ENCODE data around the gene KSR1.
"Not testable (repeated sequence)": the region's sequence is repeated elsewhere in the genome, so short reads cannot be mapped to it uniquely, and the experiment has no call there.

The KSR1 gene

DNA sequence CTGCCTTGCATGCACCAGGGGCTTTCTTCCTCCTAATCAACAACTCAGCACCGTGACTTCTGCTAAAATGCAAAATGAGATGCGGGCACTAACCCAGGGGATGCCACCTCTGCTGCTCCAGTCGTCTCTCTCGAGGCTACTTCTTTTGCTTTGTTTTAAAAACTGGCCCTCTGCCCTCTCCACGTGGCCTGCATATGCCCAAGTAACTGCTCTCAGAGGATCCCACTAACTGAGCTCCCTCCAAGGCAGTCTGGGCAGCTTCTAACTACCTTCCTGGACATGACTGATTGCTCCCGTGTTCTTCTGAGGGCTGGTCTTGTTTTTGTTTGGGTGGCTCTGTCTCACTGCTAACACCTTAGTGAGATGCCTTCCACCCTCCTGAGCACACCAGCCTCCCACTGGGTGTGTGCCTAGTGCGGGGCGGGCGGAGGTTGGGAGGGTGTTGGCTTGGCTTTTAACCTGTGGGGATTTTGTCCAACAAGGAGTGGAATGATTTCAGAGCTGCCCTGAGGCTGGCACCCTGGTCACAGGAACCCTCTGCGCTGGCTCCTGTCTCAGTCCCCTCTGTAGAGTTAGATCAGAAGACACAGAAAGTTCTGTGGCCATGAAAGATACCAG, 165.8 kb downstream of the KSR1 start:
- DNase-seq = no peak

DNA sequence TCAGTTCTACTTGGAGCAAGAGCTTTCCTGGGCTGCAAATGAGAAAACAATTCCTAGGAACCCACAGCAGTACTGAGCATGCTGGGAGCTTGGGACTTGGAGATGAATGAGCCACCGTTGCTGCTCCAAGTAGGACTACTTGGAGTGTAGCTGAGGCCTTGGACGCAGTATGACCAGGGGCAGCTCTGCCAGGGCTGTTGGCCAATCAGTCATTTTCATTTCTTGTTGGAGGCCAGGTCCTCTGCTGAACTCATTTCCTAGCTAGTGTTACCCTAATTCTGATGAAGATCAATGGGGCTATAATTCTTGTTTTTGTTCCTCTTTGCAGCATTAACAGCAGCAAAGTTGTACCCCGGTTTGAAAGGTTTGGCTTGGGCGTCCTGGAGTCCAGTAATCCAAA, 166.7 kb downstream of the KSR1 start:
- DNase-seq = no peak

DNA sequence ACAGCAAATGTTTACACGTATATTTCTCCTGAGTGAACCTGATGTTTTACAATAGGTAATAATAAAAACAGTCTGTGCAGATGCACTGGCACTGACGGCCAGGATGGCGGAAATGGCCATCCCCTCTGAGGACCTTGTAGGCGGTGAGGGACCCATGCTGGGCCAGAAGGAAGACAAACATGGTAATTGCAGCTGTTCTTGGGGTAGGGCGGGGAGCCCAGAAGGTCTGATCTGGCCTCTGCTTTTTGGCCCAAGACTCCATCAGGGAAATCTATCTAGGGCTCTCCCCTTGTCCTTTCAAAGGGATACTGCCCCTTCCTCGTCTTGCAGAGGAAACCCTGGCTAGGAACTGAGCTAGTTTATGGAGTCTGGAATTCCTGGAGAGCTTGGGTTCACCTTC, 167.4 kb downstream of the KSR1 start:
- DNase-seq = no peak

DNA sequence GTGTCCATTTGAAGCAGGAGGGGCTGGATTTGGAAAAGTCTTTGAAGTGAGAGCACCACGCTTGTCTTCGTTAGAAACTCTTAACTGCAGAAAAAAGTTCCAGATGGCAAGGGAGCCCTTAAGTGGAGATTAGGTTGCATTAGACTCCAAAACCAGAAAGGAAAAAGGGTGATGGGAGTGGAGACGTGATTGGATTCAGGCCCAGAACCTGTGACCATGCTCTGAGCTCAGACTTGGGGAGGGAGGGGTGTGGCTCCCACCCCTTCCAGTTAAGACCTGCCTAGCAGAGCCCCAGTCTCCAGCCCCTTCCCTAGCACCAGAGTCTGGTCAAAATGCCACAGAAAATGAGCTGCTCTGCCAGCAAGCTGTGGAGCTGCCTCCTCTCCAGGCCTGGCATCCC, 168.3 kb downstream of the KSR1 start:
- DNase-seq = no peak

DNA sequence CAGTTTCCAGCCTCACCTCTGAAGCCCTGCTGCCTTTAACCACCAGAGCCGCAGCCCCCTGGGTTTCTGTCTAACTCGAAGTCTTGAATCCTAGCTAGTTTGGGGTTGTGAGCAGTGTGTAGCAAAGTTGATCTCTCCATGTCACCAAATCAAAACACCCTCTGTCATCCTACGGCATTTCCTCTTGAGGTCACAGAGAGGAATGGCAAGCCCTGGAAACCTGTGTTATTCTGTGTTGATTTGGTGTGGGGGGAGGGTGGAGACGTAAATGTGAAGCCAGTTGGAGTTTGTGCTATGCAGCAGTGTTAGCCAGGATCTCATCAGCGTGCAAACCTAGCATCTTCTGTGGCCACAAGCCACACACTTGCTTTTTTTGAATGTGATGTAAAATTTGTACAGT, 169.6 kb downstream of the KSR1 start:
- no peak for DNase-seq

DNA sequence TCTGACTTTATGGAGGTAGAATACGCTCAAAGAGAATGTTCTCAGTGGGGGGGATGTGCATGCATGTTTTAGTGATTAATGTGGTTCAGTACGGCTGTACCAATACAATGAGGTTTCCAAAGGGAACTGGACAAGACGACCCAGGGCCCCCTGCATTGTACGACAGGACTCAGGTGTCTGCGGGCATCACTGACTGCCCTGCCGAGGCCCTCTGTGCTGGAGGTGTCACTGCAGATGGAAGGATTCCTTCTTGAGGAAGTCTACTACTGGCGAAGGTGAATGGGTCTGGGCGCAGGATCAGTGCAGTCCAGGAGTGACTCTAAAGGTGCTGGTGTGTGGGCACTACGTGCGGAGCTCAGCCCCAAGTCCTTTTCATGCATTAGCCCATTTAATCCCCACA, 171.3 kb downstream of the KSR1 start:
- DNase-seq = no peak

DNA sequence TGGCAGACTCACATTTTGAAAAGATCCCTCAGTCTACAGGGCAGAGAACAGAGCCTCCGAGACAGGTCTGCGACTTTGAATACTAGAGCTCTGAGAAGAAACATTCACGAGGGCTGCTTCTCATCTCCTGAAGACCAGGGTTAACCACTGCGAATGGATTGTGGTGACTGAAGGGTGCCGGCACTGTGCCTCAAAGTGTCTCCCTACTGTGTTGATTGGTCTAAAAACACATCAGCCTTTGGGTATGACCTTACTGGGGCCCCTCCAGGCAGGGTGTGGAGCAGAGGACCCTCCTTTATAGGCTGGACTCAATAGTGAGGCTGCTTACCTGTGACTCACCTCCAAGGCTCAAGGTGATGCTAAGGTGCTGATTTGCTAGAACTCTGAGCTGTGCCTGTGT, 172.1 kb downstream of the KSR1 start:
- DNase-seq = no peak

DNA sequence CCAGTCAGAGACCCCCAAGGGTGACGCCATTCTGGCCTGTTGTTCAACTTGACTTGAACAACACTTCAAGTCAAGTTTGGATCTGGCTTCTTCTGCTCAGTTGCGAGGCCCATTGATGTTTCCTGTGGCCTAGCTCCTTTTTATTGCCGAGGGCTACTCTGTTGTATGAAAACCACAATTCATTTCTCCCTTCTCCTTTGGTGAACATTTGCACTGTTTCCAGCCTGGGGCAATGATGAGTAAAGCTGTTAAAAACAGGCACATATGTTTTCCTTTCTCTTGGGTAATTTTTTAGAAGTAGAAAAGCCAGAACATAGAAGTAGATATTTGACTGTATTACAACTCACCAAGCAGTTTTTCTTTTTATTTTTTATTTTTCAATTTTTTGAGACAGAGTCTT, 173.0 kb downstream of the KSR1 start:
- DNase-seq = not testable (repeated sequence)

DNA sequence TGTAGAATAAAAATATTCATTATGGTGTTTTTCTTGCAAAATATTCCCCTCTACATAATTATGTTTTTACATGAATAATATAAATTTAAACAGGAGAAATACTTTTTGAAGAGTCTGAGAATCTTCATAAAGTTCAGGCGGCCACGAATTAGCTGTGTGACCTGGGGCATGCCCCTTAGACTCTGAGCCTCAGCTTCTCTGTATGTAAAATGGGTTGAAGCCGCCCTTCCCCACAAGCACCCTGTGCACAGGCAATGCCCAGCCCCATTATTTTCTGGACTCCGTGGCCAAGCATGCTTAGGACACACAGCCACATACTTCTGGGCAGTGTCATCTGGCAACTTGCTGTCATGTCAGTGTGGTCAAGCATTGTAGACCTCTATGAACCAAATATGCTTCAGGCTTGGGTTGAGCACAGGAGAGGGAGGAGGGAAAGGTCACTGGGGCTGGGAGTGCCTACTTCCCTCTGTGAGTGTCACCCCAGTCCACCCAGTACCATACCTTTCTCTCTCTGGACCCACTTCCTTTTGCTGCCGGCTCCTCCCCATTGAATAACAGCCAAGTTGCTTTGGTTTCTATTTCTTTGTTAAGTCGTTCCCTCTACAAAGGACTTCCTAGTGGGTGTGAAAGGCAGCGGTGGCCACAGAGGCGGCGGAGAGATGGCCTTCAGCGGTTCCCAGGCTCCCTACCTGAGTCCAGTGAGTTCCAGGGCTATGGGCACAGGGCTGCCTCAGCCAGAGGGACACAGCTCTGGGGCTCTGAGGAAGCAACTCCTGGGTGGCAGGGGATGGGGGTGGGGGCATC, 174.6 kb downstream of the KSR1 start, which contains the start of gene LGALS9:
Gene LGALS9, plus strand, starts transcription at position 582 of the 804 bp plus-strand sequence. Its CDS starts 78 bp downstream, at position 660.
- no peak for DNase-seq

DNA sequence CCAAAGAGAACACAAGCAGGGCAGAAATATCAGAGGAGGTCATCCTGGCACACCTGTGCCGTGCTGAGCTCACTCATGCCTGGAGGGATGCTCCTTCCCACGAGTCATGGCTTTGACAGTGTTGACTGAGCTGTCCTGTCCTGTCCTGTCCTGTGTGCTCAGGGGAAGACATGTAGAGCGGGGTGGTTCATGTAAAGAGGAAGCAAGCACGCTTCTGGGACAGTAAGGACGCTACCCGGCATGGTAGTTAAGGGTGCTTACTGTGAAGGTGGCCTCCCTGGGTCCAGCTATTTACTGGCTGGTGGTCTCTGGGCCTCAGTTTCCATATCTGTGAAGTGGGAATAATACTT, 175.1 kb downstream of the KSR1 start:
- no peak for DNase-seq

DNA sequence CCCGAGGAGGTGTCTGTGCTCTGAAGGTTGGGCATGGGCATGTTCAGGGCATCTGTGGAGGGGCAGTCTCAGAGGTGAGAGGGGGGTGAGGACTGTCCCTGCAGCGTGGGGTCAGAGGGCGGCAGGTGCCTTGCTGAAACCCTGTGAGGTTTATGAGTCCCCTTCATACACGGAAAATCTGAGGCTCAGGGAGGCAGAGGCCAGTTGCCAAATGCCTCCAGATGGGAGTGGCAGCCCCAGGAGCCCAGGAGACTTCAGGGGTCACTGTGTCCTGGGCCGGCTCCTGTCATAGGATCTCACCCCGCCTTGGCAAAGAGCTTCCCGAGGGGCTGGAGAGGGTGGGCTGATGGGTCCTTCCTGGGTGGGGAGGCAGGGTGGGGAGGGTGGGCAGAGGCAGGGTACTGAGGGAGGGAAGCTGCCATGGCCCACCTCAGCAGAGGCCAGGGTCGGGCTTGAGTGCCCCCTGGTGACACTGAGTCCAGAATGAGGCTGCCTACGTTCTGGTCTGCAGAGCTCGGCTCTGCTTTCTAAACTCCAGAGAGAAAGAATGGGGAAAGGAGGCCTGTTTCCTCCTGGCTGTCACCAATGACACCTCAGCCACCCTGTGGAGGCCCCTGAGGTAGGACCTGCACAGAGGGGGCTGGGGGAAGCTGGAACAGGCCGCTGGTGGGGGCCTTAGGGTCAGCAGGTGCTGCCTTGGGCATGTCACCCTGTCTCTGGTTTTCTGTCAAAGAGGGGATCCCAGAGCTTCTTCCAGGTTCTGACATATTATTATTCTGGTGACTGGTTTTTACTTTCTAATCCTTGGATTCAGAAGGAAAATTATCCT, 175.9 kb downstream of the KSR1 start:
- no peak for DNase-seq

DNA sequence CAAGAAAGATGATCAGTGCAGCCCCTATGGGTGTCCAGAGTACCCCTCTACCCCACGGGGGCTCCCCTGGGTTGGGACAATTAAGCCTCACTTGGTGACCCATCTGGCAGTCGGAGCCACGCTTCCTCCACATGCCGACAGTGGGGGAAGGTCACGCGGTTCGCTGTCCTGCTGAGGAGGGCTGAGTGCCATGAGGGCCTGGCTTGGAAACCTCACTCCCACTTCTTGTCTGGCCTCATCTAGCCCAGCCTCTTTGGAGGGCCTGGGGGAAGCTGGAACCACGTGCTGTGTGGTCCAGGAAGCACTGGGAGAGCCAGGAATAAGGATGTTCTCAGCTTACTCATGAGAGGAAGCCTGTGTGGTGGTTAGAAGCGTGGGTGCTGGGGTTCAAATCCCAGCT, 176.5 kb downstream of the KSR1 start:
- not testable (repeated sequence) for DNase-seq

DNA sequence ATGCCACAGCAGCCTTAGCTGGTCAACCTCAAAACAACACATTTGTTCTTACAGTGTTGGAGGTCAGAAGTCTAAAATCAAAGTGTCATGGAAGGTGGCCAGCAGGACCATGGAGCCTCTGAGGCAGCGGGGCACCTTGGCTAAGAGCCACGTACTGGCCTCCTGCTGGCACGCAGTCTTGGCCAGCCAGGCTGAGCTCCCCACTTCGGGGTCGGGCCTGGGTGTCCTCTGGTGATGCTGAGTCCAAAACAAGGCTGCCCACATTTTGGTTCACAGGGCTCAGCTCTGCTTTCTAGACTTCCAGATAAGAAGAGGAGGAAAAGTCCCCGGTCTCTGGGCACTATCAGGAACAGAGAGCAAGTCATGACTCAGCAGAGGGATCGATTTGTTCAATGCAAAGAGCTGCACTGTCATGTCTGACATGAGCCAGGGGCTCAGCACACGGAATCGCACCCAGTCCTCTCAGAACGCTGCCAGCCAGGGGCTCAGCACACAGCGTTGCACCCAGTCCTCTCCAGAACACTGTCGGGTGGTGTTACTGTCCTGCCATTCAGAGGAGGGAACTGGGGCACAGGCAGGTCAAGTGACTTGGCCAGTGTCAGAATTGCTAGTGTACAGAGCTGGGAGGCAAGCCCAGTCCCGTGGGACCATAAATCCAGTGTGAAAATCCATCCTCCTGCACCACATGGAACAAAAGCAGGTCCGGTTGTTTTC, 177.2 kb downstream of the KSR1 start:
- no peak for DNase-seq

DNA sequence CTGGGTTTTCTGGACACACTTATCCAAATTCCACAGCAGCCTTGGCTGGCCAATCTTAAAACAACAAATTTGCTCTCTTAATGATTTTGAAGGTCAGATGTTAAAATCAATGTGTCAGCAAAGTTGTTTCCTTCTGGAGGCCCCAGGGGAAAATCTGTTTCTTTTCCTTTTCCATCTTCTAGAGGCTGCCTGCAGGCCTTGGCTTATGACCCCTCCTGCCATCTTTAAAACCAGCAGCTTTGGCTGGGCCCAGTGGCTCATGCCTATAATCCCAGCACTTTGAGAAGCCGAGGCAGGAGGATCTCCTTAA, 177.7 kb downstream of the KSR1 start:
- no peak for DNase-seq

DNA sequence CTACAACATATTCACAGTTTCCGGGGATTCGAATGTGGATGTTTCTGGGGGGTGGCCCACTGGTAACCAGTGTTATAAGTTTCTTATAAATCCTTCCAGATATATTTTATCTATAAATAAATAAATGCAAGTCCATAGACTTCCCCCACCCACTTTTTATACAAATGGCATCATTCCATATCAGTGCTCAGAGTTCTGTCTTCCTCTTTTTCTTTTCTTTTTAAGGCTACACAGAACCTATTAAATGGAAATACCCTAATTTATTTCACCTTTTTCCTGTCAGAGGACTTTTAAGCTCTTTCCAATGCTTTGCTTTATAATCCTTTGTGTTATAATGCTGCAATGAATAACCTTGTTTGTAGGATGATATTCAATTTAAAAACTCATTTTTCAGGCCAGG, 178.5 kb downstream of the KSR1 start:
- DNase-seq = no peak

DNA sequence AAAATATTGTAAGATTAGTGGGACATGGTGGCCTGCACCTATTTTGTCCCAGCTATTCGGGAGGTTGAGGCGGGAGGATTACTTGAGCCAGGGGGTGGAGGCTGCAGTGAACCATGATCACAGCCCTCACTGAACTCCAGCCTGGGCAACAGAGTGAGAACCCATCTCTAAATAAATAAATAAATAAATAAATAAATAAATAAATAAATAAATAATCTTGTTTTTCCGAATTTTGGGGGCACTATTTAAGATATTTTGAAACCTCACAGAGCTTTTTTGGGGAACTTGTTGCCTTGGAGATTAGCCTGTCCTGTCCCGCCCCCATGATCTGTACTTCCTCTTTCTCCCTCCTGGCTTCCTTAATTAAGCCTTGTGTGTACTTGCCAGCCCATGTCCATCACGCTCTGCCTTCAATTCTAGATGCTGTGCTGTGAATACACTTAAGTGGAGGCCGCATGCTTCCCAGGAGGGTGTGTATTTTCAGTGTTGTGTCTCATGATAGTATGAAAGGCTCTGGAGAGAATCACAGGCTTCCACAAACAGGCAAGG, 179.1 kb downstream of the KSR1 start:
- DNase-seq = no peak

DNA sequence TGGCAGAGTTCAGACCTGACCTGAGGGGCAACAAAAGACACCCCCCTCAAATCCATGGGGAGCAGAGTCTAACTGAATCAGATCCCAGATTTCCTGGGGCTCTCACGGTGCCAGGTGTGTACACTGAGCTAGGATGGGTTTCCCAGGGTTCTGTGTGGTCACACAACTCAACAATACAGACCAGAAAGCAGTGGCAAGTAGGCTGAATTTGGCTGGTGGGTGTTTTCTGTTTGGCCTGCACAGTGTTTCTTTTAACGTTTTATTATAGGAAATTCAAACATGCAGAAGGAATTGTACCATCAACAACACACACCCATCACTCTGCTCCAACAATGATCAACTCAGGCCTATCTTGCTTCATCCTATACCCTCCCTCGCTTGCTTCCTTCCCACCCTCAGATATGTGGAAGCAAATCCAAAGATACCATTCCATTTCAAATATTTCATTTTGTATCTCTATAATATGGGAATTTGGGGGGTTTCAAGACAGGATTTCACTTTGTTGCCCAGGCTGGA, 179.8 kb downstream of the KSR1 start:
- not testable (repeated sequence) for DNase-seq

DNA sequence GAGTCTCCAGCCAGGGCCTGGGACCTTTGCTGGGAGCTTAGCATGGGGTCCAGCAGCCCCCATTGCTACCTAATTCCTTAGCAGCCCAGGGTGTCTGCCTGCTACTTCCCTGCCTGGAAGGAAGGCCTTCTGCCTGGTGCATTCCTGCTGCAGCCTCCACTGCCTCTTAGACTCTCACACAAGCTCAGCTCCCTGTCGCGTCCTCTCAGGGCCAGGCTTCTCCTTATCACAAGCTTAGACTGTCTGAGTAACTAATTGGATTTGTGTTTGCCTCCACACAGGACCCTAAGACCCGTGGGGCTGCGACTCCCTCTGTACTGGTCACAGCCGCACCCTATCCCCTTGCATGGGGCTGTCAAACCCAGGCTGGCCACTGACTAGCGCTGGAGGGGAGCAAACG, 181.6 kb downstream of the KSR1 start:
- DNase-seq = not testable (repeated sequence)

DNA sequence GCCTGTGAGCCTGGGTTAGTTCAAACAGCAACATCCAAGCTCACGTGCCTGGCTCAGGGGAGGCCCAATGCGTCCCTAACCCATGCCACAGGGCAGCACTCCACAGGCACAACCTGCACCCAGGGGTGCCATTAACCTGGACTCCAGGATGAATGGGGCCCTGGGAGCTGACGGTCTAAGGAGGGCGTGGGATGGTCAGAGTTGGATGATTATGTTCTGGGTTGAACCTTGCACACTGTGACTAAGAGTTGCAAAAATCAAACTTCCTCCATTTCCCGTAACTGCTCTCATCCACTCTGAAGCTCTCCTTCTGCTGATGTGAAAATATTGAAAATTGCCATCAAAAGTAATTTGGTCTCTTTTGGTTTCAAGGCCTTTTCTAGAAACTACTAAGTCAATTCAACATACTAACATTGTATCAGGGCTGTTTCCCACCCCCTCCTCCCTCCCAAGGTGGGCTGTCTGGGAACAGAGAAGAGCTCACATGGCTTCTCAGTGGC, 182.2 kb downstream of the KSR1 start:
- not testable (repeated sequence) for DNase-seq

DNA sequence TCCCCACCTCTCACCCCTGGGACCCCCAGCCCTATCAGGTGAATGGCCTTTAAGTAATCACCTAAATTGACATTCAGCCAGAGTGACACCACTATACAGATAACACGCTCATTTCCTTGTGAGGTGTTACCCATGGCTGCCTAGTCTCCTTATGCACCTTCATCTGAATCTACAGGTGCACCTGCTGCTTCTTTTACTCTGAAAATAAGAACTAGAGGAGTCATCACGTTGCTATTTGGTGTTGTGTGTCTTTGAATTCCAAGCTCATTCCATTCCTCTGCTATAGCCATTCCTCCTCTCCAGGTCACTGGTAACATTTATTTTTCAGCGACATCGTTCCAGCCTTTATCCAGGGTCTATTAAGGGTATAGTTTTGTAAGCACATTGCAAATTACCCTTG, 184.5 kb downstream of the KSR1 start:
- no peak for DNase-seq

DNA sequence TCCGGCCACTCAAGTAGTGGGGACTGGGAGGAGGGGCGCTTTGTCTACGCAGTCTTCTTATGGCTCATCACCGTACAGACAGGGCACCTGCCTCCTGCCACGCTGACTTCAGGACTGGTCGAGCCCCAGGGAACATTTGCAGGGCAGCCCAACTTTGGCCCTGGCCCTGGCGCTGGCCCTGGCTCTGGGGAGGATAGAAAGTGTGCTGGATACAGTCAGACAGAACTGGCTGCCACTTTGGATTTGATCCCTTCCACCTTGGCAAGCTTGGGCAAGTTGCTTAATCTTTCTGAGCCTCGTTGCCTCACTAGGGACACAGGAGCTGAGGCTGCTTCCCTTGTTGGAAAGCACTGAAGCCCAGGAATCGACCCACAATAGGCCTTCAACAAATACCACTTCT, 188.3 kb downstream of the KSR1 start:
- DNase-seq = no peak

DNA sequence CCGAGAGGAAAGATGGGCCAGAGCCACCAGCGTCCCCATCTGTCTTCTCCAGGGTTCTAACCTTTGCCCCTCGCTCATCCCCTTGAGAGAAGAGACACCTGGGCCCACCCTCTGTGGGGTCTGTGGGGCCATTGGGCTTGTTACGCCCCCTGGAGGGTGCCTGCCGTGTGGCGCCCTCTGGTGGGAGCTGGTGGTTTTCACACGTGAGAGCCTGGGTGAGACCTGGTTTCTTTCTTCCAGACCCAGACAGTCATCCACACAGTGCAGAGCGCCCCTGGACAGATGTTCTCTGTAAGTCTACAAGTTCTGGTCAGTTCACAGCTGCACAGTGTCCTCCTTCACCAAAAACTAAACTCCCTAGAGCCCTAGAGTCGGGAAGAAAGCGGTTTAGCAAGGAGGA, 189.4 kb downstream of the KSR1 start:
- not testable (repeated sequence) for DNase-seq

DNA sequence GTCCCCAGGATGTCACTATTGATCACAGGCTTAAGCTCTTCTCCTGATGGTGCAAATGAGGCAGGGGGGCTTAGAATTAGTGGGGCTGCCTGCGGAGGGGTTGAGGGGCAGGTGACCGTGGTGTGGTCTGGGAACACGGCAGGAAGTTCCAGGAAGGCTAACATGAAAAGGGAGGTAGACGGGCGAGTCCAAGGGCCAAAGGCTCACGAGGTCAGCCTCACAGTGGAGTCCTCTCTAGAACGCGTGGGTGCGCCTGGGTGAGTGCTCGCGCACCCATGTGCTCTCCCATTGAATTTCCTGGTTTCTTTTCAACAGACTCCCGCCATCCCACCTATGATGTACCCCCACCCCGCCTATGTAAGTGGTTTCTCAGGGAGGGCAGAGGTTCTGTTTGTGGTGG, 190.0 kb downstream of the KSR1 start:
- DNase-seq = no peak

All from islet precursor cell (in vitro differentiated cells).